NCI-H2227 (cell line): ENCODE results near the gene UBE2M.

ENCODE experiments used
- DNase-seq: peaks from one replicate; lab custom pipeline; 2025; ENCODE audit not compliant: unreplicated experiment; lab: John Stamatoyannopoulos, UW

Gene UBE2M

DNA sequence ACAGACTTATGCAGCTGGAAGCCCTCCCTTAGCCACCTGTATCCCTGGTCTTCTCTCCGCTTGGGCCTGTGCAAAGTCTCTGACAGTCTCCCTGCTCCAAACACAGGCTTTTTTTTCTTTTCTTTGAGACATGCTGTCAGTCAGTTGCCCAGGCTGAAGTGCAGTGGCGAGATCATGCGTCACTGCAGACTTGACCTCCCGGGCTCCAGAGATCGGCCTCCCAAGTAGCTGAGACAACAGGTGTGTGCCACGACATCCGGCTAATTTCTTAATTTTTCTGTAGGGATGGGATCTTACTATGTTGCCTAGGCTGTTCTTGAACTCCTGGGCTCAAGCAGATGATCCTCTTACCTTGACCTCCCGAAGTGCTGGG is 13.2 kb upstream of the UBE2M start:
- DNase-seq, result no peak

DNA sequence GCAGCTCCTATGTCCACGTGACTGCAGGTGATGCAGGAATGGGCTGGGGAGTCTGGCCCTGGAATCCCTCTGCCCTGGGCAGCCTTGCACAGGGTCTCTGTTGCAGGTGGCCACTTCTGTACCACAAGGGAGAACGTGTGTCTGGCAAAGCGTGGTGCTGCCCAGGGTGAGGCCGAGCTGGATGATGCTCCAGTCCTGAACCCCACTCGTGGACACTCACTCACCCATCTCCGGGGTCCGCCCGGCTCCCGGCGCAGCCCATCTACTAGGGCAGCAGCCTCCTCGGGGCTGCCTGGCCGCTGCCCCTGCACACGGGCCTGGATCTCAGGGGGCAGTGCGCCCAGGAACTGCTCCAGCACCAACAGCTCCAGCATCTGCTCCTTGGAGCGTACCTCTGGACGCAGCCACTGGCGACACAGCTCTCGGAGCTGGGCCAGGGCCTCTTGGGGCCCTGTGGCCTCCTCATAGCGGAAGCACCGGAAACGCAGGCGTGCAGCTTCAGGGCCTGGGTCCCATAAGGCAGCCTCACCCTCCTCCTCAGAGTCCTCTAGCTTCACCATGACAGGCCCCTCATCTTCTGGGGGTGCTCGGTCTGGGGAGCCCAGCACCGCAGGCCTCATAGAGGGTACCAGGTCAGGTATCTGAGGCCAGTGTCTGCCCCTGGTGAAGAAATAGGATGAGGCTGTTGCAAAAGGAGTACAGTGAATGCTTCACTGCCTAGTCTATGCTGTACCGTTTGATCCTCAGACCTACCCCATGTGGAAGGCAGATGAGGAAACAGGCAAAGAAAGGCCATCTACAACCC is 12.6 kb upstream of the UBE2M start:
- no peak for DNase-seq

DNA sequence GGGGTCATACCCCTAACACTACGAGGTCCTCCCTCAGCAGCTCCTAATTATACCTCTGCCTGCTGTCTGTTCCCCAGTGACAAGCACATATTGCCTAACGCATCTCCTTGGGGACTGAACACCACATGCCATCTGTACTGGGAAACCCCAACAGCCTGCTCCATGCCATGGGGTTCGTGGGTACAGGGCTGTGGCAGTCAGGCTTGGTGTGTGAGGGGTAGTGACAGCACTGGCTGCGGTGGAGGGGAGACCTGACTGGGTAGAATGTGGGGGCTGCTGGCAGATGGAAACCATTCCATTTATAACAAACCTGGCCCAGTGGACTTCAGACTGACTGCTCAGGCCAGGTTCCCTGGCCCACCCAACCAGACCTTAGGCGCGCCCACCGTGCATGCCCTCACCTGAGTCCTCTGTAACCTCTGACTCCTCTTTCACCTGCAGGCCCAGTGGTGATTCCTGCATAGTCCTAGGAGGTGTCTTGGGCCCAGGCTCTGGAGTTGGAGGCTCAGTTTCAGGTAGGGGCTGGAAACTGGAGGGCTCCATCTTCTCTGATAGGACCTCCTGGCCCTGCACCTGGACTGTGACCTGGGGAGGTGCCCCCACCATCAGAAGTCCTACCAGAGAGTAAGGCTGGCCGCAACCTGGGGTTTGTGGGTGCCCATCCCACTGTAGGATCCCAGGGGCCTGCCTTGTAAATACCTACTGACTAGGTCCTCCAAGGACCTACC is 11.7 kb upstream of the UBE2M start:
- DNase-seq, result no peak

DNA sequence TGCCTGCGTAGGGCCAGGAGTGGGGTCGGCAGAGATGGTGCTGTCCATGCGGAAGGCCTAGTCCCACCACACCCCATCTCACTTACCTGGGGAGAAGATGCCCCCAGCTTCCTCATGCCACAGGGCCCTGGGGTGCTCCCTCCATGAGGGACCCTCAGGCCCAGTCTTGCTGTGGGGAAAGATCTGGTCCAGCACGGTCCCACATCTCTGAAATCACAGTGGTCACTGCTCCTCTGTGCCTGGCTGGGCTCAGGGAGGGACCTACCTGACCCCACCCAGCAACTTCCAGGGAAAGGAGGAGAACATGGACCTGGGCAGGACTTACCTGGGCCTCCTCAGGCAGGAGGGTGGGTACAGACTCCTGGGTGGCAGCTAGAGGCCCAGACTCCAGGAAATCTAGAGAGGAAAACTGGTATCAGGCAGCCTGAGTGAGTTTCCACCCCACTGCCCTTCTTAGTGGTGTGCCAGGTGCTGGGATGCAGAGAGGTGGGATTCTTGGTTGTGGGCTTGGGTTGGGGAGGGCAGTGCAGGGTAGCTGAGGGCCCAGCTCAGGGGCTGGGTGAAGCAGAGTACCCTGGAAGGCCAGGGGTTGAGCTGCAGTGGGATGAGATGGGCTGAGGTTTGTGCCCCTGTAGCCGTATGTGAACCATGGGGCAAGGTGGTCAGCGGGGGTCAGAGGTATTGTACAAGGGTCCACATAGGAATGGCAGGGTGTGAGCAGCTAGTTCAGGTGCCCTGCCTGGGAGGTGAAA is 11.0 kb upstream of the UBE2M start:
- DNase-seq, result no peak

DNA sequence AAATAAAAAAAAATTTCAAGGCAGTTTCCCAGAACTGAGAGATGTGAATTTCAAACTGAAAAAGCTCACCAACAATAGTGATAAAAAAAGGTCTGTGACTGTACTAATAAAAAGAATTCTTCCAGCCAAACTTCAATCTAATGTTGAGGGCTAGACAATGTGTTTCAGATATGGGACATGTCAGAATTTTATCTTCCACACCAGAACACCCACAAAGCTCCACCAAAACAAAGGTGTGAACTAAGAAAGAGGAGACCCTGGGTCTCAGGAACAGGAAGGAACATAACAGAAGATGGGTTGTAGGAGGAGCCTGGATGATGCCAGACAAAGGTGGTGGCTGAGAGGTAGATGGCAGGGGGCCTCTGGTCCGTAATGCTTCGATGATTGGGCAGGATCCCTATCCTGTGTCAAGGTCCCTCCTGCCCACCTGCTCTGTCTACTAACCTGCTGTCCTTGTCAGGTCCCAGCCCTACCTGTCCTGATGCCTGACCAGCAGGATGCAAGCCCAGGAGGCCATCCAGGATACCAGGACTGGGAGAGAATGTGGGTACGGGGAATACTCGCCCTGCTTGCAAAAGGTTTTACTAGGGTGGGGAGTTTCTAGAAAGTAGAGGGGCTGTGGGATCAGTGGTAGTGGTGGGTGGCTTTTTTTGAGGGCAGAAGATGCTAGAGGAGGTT is 10.2 kb upstream of the UBE2M start:
- DNase-seq, result no peak

DNA sequence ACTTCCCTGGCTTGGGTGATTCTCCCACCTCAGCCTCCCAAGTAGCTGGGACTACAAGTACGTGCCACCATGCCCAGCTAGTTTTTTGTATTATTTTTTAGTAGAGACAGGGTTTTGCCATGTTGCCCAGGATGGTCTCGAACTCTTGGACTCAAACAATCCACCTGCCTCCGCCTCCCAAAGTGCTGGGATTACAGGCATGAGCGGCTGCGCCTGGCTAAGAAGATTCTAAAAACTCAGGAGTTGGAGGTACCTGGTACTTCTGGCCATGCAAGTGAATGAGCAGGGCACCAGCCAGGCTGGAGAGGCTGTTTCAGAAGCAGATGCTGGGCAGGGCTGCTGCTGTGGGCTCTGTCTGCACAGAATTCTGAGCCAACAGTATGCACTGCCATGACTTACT is 8.6 kb upstream of the UBE2M start:
- DNase-seq, result no peak

DNA sequence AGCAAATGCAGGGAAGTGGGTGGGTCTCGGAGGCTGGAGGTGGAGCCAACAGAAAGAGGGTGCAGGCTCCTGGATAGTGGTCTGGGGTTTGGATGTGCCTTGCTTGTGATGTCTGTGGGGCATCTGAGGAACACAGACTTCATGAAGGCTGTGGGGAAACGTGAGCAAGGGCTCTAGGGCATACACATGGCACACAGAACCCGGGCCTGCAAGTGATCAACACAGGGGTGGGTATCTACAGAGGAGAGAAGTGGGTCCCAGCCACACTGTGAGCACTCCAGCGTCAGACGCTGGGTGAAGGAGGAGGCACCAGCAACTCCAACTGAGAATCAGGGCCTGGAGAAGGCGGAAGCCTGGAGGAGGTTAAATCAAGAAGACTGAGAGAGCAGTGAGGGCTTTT is 5.4 kb upstream of the UBE2M start:
- DNase-seq, result no peak

DNA sequence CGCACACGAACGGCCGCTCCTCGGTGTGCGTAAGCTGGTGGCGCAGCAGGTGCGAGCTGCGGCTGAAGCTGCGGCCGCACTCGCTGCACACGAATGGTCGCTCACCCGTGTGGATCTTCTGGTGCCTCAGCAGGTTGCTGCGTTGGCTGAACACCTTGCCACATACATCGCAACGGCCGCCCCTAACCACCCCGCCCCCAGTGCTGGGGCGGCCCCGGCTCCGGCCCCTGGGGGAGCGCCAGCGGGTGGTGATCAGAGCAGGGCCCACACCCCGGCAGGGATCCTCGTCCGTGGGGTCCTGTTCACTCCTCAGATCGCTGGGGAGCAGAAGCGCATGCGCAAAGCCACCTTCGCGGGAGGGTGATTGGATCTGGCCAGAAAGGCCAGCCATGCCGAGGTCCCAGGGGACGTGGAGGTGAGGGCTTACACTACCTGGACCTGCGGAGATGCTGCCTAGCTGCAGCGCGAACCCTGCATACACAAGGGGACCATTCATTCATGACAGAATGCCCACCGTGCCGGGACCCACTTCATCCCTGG is 4.7 kb upstream of the UBE2M start:
- DNase-seq, result no peak

DNA sequence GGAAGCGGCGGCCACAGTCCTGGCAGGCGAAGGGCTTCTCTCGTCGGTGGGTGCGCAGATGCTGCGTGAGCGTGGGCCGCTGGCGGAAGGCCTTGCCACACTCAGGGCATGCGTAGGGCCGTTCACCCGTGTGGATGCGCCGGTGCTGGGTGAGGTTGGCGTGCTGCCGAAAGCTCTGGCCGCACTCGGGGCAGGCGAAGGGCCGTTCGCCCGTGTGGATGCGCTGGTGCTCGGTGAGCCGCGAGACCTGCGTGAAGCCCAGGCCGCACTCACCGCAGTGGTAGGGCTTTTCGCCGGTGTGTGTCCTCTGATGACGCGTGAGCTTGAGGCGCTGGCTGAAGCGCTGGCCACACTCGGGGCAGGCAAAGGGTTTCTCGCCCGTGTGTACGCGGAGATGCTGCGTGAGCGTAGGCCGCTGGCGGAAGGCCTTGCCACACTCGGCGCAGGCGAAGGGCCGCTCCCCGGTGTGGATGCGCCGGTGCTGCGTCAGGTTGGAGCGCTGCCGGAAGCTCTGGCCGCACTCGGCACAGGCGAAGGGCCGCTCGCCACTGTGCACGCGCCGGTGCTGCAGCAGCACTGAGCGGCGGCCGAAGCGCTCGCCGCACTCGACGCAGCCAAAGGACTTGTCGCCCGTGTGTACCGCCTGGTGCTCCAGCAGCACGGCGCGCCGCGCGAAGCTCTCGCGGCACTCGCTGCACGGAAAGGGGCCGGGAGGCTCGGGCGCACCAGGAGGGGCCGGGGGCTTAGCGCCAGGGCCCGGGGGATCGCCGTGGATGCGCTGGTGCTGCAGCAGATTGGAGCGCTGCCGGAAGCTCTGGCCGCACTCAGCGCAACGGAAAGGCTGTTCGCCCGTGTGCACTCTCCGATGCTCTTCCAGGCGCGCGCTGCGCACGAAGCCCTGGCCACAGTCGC is 4.0 kb upstream of the UBE2M start:
- no peak for DNase-seq

DNA sequence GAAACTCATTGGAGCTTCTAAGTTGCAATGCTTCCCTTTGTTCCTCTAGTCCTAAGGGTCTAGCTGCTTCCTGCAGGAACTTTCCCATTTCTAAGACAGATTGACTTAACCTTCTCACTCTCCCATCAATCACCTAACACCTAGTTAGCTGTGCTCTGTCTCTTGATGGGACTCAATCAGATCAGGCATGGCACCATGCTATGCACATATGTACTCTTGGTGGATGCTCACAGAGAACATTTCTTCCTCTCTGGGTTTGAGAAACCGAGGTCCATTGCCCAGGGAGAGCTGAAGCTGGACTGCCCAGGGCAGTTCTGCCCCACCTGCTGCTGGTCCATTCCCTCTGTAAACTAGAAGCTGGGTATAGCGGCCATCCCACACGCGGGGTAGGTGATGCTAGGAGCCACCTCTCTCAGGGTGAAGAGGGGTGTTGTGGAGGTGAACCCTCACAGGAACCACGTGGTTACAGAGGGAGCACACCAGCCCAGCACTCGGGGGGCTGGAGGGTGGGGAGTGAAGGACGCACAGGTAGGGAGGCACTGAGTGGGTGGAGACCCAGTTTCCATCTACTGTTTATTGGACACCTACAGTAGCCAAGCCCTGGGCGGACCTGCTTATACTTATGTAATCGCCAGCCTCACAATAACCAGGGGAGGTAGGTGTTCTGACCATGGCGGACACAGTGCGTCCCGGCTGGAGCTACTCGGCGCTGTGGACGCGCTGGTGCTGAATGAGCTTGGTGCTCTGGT is 3.1 kb upstream of the UBE2M start:
- no peak for DNase-seq

DNA sequence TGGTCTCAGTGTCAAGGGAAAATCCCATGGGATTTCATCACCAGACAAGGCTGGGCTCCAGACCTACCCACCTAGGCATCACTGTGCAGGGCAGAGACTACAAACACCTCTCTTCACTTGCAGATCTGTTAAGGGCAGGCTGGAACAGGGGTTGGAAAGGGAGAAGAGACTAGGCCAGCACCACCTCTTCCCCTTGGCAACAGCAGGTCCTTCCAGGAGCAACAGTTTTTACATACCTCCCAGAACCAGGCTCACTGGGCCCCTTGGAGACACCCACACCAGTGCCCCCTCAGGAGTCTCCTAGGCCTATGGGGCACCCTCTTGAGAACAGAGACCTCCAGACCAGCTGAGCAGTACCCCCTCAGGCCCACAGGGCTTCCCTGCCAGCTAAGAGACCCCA is 2.5 kb upstream of the UBE2M start:
- DNase-seq, result no peak

DNA sequence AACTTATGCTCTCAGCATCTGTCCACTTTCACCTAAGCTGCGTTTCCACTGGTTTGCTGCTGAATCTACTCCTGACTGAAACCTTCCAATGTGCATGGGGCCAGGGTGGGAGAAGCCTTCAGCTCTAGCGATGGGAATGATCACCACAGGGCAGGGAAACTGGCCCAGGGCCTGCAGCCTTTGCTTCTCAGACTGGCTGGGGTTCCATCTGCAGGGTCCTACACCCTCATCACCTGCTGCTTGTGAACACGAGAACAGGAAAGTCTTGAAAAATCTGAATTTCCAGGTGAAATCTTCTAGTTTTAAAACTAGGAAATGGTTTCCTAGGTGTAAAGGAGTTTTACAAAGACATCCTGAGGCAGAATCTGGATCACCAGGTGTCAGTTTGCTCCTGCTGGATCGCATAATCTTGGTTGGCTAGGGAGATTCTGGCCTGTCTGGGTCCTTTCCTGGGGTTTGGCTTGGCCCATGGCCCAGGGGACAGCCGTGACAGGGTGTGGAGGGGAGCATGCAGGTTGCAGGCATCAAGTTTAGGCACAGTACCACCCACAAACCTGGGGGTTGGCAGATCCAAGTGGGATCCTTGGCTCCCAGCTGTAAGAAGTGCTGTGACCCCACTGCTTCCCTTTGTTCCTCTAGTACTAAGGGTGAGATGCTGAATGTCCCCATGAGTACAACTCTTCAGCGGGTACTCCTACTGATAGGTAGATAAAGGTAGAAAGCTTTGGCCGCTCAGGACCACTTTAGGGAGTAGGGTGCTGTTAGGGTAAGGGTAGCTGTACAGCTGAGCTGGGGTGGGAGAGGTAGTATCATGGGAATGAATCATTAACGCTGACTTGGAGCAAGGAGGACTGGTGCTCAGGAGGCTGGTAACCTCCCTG is 1.8 kb upstream of the UBE2M start:
- DNase-seq, result no peak

DNA sequence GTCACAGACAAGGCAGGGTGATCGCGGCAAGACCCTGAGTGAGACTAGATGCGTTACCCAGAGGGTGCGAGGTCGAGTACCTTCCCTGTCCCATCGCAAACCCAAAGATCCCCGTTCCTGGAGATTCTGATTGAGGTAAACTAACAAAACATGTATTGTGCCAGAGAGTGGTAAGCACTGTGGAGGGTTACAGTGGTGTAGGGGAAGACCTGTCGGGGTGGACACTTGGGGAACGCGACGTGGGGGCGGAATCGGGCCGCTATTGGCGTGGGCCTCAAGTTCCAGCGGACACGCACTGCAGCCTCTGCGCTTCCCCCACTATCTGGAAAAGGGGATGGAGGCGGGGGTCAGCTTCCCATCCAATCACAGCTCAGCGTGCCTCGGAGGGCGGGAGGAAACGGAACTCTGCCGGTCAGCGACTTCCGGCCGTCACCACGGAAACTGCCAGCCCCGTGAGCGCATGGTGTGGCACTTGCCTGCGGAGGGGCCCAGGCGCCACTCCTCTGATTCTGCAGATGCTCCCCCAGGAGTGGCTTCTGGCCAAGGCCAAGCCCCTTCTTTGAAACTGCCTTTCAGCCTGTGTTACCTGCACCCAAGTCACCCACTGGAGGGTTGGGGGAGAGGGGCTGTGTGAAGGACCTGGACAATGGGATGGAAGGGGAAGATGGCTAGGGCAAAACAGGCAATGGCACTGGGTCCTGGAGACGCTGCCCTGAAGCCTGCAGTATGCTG is 1.0 kb upstream of the UBE2M start:
- DNase-seq, result no peak

DNA sequence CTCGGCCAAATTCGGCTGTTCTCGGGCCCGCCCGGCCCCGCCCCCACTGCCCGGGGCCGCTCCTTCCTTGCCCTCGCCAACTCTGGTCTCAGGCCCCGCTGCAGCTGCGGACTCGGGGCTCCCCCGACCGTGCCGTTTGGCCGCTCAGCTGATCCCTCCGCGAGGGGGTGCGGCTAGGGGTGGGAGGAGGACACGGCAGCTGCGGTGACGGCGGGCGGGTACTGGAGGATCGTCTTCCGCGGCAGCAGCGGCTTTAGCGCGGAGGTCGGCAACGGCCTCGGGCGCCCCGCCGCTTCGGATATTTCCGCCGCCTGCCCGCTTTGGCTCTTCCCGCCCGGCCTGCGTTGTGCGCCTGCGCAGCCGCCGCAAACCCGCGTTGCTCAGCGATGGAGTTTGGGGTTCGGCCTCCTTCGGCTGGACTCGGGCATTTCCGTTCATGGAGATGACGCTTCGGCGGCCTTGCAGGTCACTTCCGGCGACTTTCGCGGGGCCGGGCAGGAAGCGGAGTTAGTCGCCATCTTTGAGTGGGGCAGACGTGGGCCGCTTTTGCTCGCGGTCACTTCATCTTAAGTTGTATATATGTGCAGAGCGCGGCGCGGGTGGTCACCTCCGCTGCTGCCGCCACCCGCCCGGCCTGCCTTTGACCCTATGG is 338 bp upstream of the UBE2M start:
- no peak for DNase-seq

DNA sequence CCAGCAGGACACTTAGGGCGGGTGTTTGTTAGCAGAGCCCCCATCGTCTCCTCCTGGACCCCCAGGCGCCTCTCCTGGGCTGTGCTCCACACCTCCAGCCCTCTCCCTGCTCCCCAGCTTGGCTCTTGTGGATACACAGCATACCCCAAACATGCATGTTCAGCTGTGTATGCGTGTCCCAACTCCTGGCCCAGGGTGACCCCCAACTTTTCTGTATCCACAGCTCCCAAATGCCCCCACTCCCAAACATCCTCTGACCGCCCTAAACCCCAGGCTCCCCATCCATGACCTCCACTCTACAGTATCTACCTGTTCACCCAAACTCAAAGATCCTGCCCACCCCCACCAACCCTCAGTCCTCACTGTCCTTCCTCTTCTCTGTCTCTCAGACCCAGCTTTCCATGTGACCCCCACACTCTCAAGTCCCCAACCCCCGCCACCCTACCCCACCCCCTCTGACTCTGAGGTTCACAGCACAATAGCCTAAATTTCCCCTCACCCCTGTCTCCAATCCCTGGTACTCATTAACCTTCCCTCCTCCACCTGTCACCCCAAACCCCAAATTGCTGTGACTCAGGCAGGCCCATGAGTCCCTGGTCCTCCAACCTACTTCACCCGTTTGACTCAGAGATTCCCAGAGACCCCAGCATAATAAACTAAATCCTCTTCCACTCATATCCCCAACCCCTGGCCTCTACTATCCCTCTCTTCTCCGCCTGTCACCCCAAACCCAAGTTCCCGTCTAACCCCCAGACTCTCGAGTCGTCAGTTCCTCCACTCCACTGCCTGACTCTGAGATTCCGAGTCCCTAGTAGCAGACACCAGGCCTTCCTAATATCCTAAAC is 968 bp downstream of the UBE2M start:
- DNase-seq, result no peak

DNA sequence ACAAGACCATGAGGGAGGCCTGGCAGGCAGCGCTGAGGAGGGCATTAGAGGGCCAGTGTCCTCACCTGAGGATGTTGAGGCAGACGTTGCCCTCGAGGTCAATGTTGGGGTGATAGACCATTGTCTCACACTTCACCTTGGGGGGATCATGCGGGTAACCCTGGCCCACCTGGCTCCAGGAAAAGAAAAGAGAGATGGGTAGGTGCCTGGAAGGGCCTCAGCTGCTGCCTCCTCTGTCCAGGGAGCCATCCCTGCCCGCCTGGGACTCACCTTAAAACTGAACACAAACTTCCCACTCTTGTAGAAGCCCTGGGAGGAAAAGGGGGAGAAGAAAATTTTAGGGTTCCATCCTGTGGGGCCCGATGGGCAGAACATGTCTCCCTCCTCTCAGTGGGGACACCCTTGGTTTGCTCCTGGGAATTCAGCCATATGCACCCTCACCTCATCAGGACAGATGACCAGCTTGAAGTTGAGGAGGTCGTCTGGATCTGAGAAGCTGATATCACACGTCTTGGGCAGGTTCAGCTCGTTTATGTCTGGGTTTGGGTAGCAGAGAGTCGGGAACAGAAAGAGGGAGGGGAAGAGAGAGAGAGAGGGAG is 1.7 kb downstream of the UBE2M start:
- no peak for DNase-seq
